Activated CD8-positive, alpha-beta T cell treated with anti-CD3 and anti-CD28 coated beads for 36 hours (primary cell): ENCODE data around the gene IL17RA. TPM values are rescaled to one million over a fixed set of nuclear protein-coding genes. Genes with fewer than 3 reads are reported as not detected.
A peak's percentile ranks its signal among the peaks of the same experiment; 100 is the strongest.

ENCODE experiments used
- ATAC-seq: fragments of 200-7000 bp; cut with Tn5 transposase; one replicate; pipeline ENCODE4 v1.10.0; 2021; ENCODE audit warnings: mild to moderate bottlenecking, moderate library complexity
- CTCF ChIA-PET: fragments of 350-600 bp; sonication (Branson Sonifier 250); formaldehyde crosslinking; loops from one replicate; lab custom pipeline; 2021; ENCODE audit warnings: antibody characterized with exemption; lab: Charles Lee
- POLR2A ChIA-PET: fragments of 350-600 bp; sonication (Branson Sonifier 250); formaldehyde crosslinking; loops from one replicate; lab custom pipeline; 2021; ENCODE audit warnings: antibody characterized with exemption; lab: Charles Lee
- DNase-seq: peaks from one replicate; pipeline ENCODE4 v3.0.0-alpha.2; 2020
- H3K27ac Mint-ChIP-seq: one replicate; pipeline ENCODE4 v1.8.0; 2021; ENCODE audit warnings: mild to moderate bottlenecking, mixed read lengths
- H3K27me3 Mint-ChIP-seq: one replicate; pipeline ENCODE4 v1.8.0; 2021; ENCODE audit warnings: mixed read lengths
- H3K36me3 Mint-ChIP-seq: one replicate; pipeline ENCODE4 v1.8.0; 2021; ENCODE audit warnings: low read depth, mixed read lengths
- H3K4me1 Mint-ChIP-seq: one replicate; pipeline ENCODE4 v1.8.0; 2021; ENCODE audit warnings: low read depth, mixed read lengths
- H3K4me3 Mint-ChIP-seq: one replicate; pipeline ENCODE4 v1.8.0; 2021; ENCODE audit warnings: mild to moderate bottlenecking, moderate library complexity, mixed read lengths
- H3K9me3 Mint-ChIP-seq: one replicate; pipeline ENCODE4 v1.8.0; 2021; ENCODE audit warnings: mixed read lengths
- intact Hi-C: fragments of 100-400 bp; cut with micrococcal nuclease; formaldehyde crosslinking; loops from one replicate; pipeline ENCODE4 v1.10.0; 2022
- total RNA-seq, 2 experiments: library from RNA; stranded (reverse); gene quantifications; one replicate each; pipeline ENCODE4 v1.2.3, GENCODE V29; 2021
- TF ChIP-seq, protein P1 (sequence below): fragments of 200-600 bp; IDR thresholded peaks from one replicate; pipeline ENCODE4 v1.8.0; 2022; ENCODE audit warnings: antibody characterized with exemption, mild to moderate bottlenecking

IL17RA gene
- total RNA-seq, 2 experiments from 2014 or later: 14.0 to 14.2 TPM

DNA sequence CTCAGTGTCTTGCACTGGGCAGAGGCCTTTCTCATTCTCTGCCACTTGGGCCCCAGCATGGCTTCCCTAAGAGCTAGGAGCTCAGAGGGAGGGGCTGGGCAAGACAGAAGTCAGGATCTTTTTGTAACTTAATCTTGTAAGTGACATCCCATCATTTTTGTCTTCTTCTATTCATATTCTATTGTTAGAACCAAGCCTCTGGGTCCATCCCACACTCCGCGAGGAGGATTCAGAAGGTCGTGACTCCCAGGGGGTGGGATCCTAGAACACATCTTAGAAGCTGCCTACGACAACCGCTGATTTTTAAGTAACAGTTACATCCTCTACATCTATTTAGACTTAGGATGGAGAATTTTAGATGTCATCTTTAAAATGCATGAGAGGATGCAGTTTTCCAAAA, 1.5 kb upstream of the IL17RA start:
- peaks cover 34% of the 10 kb centered on the region for H3K4me1 Mint-ChIP-seq
- H3K9me3 Mint-ChIP-seq: no peaks in the 10 kb centered on the region
- peak overlapping the region; percentile 52 for H3K27ac Mint-ChIP-seq
- CTCF ChIA-PET: interaction anchor here (1.0 to 3.0 kb wide), 2 partner anchors 9 to 89 kb away, joined by 4 to 14 read pairs; no protein-coding TSS in a partner anchor
- H3K36me3 Mint-ChIP-seq: peaks cover 4% of the 10 kb centered on the region
- H3K4me3 Mint-ChIP-seq: peak overlapping the region; percentile 55
- intact Hi-C loops: no loop called here
- POLR2A ChIA-PET: interaction anchor here (0.6 kb wide), 1 partner anchor 913 kb away, joined by 3 read pairs; no protein-coding TSS in a partner anchor
- no peak for ATAC-seq
- DNase-seq: no peak
- no peaks in the 10 kb centered on the region for H3K27me3 Mint-ChIP-seq
- TF ChIP-seq, protein P1, sequence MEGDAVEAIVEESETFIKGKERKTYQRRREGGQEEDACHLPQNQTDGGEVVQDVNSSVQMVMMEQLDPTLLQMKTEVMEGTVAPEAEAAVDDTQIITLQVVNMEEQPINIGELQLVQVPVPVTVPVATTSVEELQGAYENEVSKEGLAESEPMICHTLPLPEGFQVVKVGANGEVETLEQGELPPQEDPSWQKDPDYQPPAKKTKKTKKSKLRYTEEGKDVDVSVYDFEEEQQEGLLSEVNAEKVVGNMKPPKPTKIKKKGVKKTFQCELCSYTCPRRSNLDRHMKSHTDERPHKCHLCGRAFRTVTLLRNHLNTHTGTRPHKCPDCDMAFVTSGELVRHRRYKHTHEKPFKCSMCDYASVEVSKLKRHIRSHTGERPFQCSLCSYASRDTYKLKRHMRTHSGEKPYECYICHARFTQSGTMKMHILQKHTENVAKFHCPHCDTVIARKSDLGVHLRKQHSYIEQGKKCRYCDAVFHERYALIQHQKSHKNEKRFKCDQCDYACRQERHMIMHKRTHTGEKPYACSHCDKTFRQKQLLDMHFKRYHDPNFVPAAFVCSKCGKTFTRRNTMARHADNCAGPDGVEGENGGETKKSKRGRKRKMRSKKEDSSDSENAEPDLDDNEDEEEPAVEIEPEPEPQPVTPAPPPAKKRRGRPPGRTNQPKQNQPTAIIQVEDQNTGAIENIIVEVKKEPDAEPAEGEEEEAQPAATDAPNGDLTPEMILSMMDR: no peak

DNA sequence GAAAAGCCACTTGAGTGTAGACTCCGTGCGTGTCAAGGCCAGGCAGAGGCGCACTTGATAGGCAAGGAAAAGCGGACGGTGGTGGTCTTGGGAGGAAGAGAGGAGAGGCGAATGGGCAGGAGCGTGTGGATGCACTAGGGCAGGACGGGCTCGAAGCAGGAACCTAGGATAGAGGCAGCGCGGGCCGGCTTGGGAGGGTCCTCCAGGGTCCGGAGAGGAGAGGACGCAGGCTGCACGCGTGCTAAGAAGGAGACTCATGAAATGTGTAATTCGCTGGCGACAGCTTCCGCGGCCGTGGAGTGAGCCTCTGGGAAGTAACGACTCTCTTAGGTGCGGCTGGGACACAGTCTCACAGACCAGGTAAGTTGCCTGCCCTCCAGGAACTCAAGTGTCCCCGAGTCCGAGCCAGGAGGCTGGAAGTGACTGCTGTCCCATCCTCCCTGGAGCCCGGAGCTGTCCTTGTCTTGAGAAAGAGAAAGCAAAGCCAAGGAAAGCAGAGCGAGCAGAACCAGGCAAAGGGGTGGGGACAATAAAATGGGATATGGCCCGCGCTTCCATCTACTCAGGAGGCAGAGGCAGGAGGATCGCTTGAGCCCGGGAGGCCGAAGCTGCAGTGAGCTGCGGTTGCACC, 874 bp upstream of the IL17RA start:
- peak overlapping the region; percentile 81 for H3K4me3 Mint-ChIP-seq
- TF ChIP-seq, protein P1: no peak
- peaks cover 37% of the 10 kb centered on the region for H3K4me1 Mint-ChIP-seq
- H3K9me3 Mint-ChIP-seq: no peaks in the 10 kb centered on the region
- POLR2A ChIA-PET: interaction anchor here (0.6 kb wide), 1 partner anchor 913 kb away, joined by 3 read pairs; no protein-coding TSS in a partner anchor
- peaks cover 4% of the 10 kb centered on the region for H3K36me3 Mint-ChIP-seq
- intact Hi-C loops: no loop called here
- DNase-seq: no peak
- peak overlapping the region; percentile 85 for H3K27ac Mint-ChIP-seq
- H3K27me3 Mint-ChIP-seq: no peaks in the 10 kb centered on the region
- CTCF ChIA-PET: interaction anchor here (0.7 to 3.3 kb wide), 4 partner anchors 9 to 88 kb away, joined by 3 to 14 read pairs (median 8); no protein-coding TSS in a partner anchor
- no peak for ATAC-seq

DNA sequence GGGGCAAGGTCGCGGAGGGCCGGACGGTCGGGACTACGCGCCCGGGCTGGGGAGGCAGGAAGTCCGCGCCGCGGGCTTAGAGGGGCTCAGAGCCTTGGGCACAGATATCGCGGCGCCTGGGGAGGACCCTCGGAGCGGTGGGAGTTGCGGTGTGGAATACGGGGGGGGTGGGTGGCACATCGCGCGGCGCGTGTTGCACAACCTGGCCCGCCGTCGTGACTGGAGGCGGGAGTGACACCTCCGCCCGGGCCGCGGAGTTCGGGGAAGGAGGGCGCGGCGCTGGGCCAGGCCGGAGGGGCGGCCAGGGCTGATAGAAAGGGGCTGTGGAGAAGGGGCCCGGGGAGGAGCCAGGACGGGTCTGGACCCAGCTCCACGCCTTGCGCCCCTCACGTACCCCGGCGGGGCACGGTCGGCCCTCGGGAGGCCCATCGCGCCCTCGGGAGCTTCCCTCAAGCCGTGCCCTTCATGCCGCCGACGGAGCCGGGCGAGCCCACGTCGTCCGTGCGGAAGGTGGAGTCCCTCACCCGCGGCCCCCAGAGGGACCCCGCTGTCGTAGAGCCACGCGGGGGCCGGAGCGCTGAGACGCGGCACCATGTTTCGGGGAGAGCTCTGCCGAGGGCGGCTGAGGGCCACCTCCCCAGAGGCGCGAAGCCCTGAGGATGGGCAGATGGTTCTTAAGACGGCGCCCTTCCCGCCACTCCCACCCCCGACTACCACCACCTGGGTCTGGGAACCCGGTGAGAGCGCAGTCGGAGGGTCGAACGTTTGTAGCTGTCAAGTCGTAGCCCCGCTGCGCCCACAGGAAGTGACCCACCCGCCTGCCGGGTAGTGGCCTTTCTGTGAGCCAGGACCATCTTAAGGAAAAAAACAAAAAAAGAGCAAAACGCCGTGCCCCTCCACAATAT, 729 bp downstream of the IL17RA start:
- Mint-ChIP-seq H3K36me3 (peaks cover 4% of the 10 kb centered on the region), H3K27ac (peak overlapping the region; percentile 85), H3K9me3 (no peaks in the 10 kb centered on the region), H3K4me3 (peak overlapping the region; percentile 81), H3K4me1 (peaks cover 49% of the 10 kb centered on the region), H3K27me3 (no peaks in the 10 kb centered on the region)
- intact Hi-C loops: loop anchor here (5.0 kb wide), 1 partner anchor 72 kb away; the partner anchor contains the start of gene HDHD5
- CTCF ChIA-PET: interaction anchor here (3.3 kb wide), 1 partner anchor 11 kb away, joined by 11 read pairs; no protein-coding TSS in a partner anchor
- POLR2A ChIA-PET: interaction anchor here (0.6 to 1.9 kb wide), 6 partner anchors 10 to 143 kb away, joined by 3 to 6 read pairs (median 3); no protein-coding TSS in a partner anchor
- DNase-seq (peak; percentile 39), ATAC-seq (peak; percentile 6)
- TF ChIP-seq, protein P1: no peak

DNA sequence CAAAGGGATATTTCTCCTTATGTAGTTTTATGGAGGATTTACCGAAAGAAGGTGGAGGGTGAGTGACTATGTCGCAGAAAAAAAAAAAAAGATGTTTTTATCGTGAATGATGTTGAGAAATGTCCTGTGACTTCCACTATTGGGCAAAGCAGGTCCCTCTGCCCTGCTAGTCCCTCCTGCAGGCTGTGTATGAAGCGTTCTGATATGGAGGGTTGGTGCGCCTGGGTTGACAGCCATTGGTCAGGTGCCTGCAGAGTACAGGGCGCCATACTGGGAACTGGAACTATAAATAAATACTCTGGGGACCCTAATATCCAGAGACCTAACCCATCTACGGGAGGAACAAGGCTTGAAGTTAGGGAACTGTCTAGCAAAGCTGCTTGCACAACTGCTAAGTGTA, 1.5 kb downstream of the IL17RA start:
- POLR2A ChIA-PET: interaction anchor here (0.8 to 1.9 kb wide), 4 partner anchors 10 to 85 kb away, joined by 3 to 6 read pairs (median 4); no protein-coding TSS in a partner anchor
- Mint-ChIP-seq H3K4me3 (peak overlapping the region; percentile 81), H3K27me3 (no peaks in the 10 kb centered on the region), H3K36me3 (peaks cover 7% of the 10 kb centered on the region), H3K9me3 (no peaks in the 10 kb centered on the region), H3K4me1 (peaks cover 56% of the 10 kb centered on the region), H3K27ac (peak overlapping the region; percentile 83)
- CTCF ChIA-PET: interaction anchor here (1.0 to 3.3 kb wide), 3 partner anchors 11 to 86 kb away, joined by 4 to 11 read pairs (median 4); no protein-coding TSS in a partner anchor
- TF ChIP-seq, protein P1: no peak
- intact Hi-C loops: loop anchor here (5.0 kb wide), 1 partner anchor 71 kb away; the partner anchor contains the start of gene HDHD5
- DNase-seq: peak; percentile 54
- no peak for ATAC-seq
